K562 (cell line): Measurements from ENCODE around the gene MAPKAPK3. TPM values are rescaled to one million over a fixed set of nuclear protein-coding genes. Genes with fewer than 3 reads are reported as not detected.
A peak's percentile ranks its signal among the peaks of the same experiment; 100 is the strongest.

Source experiments
- ASH1L ChIP-seq: fragments of 450-650 bp; IDR thresholded peaks from 2 replicates; pipeline ENCODE4 v1.6.1; 2018; ENCODE audit warnings: borderline replicate concordance, mild to moderate bottlenecking, low read depth; ENCODE audit not compliant: partially characterized antibody
- BMI1 ChIP-seq: fragments of 150-350 bp; IDR thresholded peaks from 2 replicates; pipeline ENCODE4 v1.6.1; 2014; ENCODE audit warnings: low read length
- ETS2 ChIP-seq: IDR thresholded peaks from 2 replicates; pipeline ENCODE4 v1.6.1; 2016; ENCODE audit warnings: borderline replicate concordance, missing genetic modification characterization, mild to moderate bottlenecking, moderate library complexity, missing compliant biosample characterization; ENCODE audit not compliant: poor library complexity, severe bottlenecking
- FOXP1 ChIP-seq: sonication (generic); formaldehyde crosslinking; IDR thresholded peaks from 2 replicates; pipeline ENCODE4 v1.8.0; 2022; ENCODE audit warnings: mild to moderate bottlenecking, missing genetic modification reagents
- HSF4 ChIP-seq: fragments of 250-450 bp; sonication (Bioruptor Pico); IDR thresholded peaks from 2 replicates; pipeline ENCODE4 v2.1.2; 2022; ENCODE audit warnings: mild to moderate bottlenecking, moderate library complexity, borderline replicate concordance
- NCOA4 ChIP-seq: fragments of 450-650 bp; IDR thresholded peaks from 2 replicates; pipeline ENCODE4 v1.6.1; 2018; ENCODE audit warnings: mild to moderate bottlenecking; ENCODE audit not compliant: partially characterized antibody
- PHF21A ChIP-seq: fragments of 450-650 bp; IDR thresholded peaks from 2 replicates; pipeline ENCODE4 v1.6.1; 2017; ENCODE audit warnings: low read depth, borderline replicate concordance
- RBM14 ChIP-seq: fragments of 200-400 bp; formaldehyde crosslinking; IDR thresholded peaks from 2 replicates; pipeline ENCODE4 v1.6.1; 2018; ENCODE audit warnings: low read depth, mild to moderate bottlenecking, low read length, moderate library complexity, borderline replicate concordance; ENCODE audit not compliant: insufficient read depth
- SIRT6 ChIP-seq: IDR thresholded peaks from one replicate; pipeline ENCODE4 v1.6.1; 2012; ENCODE audit warnings: low read depth, mild to moderate bottlenecking, control low read depth, inconsistent platforms, low read length, moderate library complexity
- SMARCE1 ChIP-seq: fragments of 450-650 bp; IDR thresholded peaks from 2 replicates; pipeline ENCODE4 v1.7.1; 2016; ENCODE audit warnings: mild to moderate bottlenecking
- TAF15 ChIP-seq: fragments of 200-400 bp; formaldehyde crosslinking; IDR thresholded peaks from 2 replicates; pipeline ENCODE4 v1.6.1; 2017; ENCODE audit warnings: mild to moderate bottlenecking, low read depth, low read length, moderate library complexity
- TAF9B ChIP-seq: fragments of 450-650 bp; IDR thresholded peaks from 2 replicates; pipeline ENCODE4 v1.6.1; 2018; ENCODE audit warnings: mild to moderate bottlenecking; ENCODE audit not compliant: partially characterized antibody
- ZNF324 ChIP-seq: fragments of 250-450 bp; sonication (Bioruptor Pico); IDR thresholded peaks from 2 replicates; pipeline ENCODE4 v1.4.0; 2020; ENCODE audit warnings: mild to moderate bottlenecking
- ZNF75A ChIP-seq: fragments of 450-650 bp; formaldehyde crosslinking; IDR thresholded peaks from 2 replicates; pipeline ENCODE4 v1.4.0; 2020; ENCODE audit warnings: mild to moderate bottlenecking
- polyA plus RNA-seq, 8 experiments: library from polyadenylated mRNA; depleted of rRNA in 4 of 8; stranded (reverse) in 5 of 8; unstranded in 3 of 8; fragments of >200 nt; fragmentation: Nextera tagmentation in 2 of 8; fragmentation: Illumina TruSeq in 1 of 8; extraction: Ambion mirVana in 2 of 8; extraction: Trizol in 1 of 8; gene quantifications; 2 replicates each; pipeline versions ENCODE4 v1.2.1 to v1.2.3, GENCODE V29; 2011 to 2014; ENCODE audit warnings: inconsistent platforms in 1 of 8, missing spikeins in 1 of 8
- total RNA-seq, 7 experiments: library from RNA; depleted of rRNA in 6 of 7; stranded (reverse); fragments of >200 nt in 6 of 7; fragmentation: Illumina TruSeq in 2 of 7; extraction: Trizol in 2 of 7; gene quantifications; 2 replicates each; pipeline versions ENCODE4 v1.2.1 to v1.2.3, GENCODE V29; 2011 to 2021; ENCODE audit warnings: low replicate concordance in 1 of 7
- TF ChIP-seq, protein P1 (sequence below), 2 experiments: IDR thresholded peaks in 1 of 2; conservative IDR thresholded peaks in 1 of 2; 2 replicates each; pipeline ENCODE4 v1.6.1; 2016; ENCODE audit warnings: low read depth in 2 of 2, mild to moderate bottlenecking in 1 of 2, missing compliant biosample characterization in 1 of 2, missing genetic modification characterization in 1 of 2, moderate library complexity in 1 of 2
- TF ChIP-seq, protein P2 (sequence below), 3 experiments: IDR thresholded peaks in 2 of 3; conservative IDR thresholded peaks in 1 of 3; 2 replicates each; pipeline ENCODE4 v1.5.1; 2011 to 2012; ENCODE audit warnings: low read length in 3 of 3, mild to moderate bottlenecking in 3 of 3, control low read depth in 2 of 3, improper control_type of control experiment in 1 of 3, inconsistent platforms in 1 of 3, low read depth in 1 of 3, mixed read lengths in 1 of 3, moderate library complexity in 1 of 3; ENCODE audit not compliant: insufficient read depth in 2 of 3
- TF ChIP-seq, protein P3 (sequence below): IDR thresholded peaks from 3 replicates; pipeline ENCODE4 v1.6.1; 2011; ENCODE audit warnings: borderline replicate concordance, mild to moderate bottlenecking, moderate library complexity; ENCODE audit not compliant: insufficient read length; ENCODE audit errors: extremely low read depth
- TF ChIP-seq, protein P4 (sequence below): IDR thresholded peaks from 2 replicates; pipeline ENCODE4 v1.6.1; 2014; ENCODE audit warnings: antibody characterized with exemption

The MAPKAPK3 gene
- total and polyA plus RNA-seq, 9 of the 15 experiments (the other 6 are each of a cell fraction or from before 2014, with no cell fraction given) = 8.0 to 56.4 (median 41.2) TPM

DNA sequence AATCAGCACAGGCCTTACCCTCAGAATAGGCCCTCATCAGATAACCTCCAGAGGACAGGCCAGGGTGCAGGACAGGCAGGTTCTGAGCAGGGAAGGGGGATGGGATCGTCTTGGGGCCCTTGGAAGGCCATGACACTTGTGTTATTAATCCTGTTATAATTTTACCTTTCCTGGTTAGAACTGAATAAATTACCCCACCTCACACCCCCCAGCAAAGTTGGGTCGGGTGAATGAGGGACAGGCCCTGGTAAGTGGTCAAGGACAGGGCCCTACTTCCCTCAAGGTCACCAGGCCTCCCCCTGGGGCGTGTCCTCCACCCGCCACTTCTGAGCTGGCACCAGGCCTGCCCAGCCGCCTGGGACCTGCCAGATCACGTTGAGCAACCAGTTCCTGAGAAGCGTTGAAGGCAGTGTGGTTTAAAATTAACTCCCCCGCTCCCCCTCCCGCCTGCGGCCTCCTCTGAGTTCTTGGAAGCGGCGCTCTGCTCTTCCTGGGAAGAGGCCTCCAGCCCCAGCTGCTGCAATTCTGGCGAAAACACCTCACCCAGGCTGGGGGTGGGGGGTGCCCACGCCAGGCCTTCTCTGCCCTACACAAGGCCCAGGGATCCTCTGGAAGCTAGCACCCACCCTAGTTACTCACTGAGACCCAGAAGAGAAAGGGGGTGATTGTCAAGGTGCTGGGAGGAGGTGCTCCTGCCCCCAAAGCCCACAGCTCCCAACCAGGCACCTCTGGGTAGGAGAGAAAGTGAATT lies 15.9 kb upstream of the MAPKAPK3 start (continued):
- TF ChIP-seq, protein P1, sequence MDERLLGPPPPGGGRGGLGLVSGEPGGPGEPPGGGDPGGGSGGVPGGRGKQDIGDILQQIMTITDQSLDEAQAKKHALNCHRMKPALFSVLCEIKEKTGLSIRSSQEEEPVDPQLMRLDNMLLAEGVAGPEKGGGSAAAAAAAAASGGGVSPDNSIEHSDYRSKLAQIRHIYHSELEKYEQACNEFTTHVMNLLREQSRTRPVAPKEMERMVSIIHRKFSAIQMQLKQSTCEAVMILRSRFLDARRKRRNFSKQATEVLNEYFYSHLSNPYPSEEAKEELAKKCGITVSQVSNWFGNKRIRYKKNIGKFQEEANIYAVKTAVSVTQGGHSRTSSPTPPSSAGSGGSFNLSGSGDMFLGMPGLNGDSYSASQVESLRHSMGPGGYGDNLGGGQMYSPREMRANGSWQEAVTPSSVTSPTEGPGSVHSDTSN (CRISPR knock-in tag; IDR thresholded peaks at IDR 0.05; ENCODE audit: low read depth) = no peak
- TF ChIP-seq, protein P1 (tag; conservative IDR thresholded peaks at IDR 0.05; ENCODE audit: low read depth) = peak; percentile 9; the same call in 1 of the 2 replicates
- no peak for TF ChIP-seq HSF4 (CRISPR knock-in tag)
- no peak for TF ChIP-seq ZNF75A (CRISPR knock-in tag)
- no peak for TF ChIP-seq SIRT6
- TF ChIP-seq ETS2 = no peak
- TF ChIP-seq BMI1 = no peak
- no peak for TF ChIP-seq RBM14
- TF ChIP-seq PHF21A = no peak
- TF ChIP-seq, protein P2, sequence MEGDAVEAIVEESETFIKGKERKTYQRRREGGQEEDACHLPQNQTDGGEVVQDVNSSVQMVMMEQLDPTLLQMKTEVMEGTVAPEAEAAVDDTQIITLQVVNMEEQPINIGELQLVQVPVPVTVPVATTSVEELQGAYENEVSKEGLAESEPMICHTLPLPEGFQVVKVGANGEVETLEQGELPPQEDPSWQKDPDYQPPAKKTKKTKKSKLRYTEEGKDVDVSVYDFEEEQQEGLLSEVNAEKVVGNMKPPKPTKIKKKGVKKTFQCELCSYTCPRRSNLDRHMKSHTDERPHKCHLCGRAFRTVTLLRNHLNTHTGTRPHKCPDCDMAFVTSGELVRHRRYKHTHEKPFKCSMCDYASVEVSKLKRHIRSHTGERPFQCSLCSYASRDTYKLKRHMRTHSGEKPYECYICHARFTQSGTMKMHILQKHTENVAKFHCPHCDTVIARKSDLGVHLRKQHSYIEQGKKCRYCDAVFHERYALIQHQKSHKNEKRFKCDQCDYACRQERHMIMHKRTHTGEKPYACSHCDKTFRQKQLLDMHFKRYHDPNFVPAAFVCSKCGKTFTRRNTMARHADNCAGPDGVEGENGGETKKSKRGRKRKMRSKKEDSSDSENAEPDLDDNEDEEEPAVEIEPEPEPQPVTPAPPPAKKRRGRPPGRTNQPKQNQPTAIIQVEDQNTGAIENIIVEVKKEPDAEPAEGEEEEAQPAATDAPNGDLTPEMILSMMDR (IDR thresholded peaks at IDR 0.05 in 2 of 3, conservative IDR thresholded peaks at IDR 0.05 in 1 of 3; ENCODE audit: insufficient read depth in 2 of 3, low read depth in 1 of 3, low read length in 3 of 3) = no peak
- TF ChIP-seq, protein P3, sequence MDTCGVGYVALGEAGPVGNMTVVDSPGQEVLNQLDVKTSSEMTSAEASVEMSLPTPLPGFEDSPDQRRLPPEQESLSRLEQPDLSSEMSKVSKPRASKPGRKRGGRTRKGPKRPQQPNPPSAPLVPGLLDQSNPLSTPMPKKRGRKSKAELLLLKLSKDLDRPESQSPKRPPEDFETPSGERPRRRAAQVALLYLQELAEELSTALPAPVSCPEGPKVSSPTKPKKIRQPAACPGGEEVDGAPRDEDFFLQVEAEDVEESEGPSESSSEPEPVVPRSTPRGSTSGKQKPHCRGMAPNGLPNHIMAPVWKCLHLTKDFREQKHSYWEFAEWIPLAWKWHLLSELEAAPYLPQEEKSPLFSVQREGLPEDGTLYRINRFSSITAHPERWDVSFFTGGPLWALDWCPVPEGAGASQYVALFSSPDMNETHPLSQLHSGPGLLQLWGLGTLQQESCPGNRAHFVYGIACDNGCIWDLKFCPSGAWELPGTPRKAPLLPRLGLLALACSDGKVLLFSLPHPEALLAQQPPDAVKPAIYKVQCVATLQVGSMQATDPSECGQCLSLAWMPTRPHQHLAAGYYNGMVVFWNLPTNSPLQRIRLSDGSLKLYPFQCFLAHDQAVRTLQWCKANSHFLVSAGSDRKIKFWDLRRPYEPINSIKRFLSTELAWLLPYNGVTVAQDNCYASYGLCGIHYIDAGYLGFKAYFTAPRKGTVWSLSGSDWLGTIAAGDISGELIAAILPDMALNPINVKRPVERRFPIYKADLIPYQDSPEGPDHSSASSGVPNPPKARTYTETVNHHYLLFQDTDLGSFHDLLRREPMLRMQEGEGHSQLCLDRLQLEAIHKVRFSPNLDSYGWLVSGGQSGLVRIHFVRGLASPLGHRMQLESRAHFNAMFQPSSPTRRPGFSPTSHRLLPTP = no peak
- TF ChIP-seq, protein P4, sequence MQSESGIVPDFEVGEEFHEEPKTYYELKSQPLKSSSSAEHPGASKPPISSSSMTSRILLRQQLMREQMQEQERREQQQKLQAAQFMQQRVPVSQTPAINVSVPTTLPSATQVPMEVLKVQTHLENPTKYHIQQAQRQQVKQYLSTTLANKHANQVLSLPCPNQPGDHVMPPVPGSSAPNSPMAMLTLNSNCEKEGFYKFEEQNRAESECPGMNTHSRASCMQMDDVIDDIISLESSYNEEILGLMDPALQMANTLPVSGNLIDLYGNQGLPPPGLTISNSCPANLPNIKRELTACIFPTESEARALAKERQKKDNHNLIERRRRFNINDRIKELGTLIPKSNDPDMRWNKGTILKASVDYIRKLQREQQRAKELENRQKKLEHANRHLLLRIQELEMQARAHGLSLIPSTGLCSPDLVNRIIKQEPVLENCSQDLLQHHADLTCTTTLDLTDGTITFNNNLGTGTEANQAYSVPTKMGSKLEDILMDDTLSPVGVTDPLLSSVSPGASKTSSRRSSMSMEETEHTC = no peak
- no peak for TF ChIP-seq NCOA4
- no peak for TF ChIP-seq SMARCE1
- TF ChIP-seq FOXP1 (CRISPR knock-in tag) = no peak
- TF ChIP-seq TAF15 = no peak
- no peak for TF ChIP-seq ZNF324 (CRISPR knock-in tag)
- TF ChIP-seq TAF9B = no peak
- TF ChIP-seq ASH1L = no peak
